ENCODE data around the gene RAB3A. TPM values are rescaled to one million over a fixed set of nuclear protein-coding genes. Genes with fewer than 3 reads are reported as not detected.
A peak's percentile ranks its signal among the peaks of the same experiment; 100 is the strongest.

The RAB3A gene
- total and polyA plus RNA-seq, 3 experiments from 2014 or later: 0.59 to 3.8 (median 2.9) TPM

GRCh38 chr19:18202778-18203407 is 949 bp downstream of the RAB3A start:
- peak overlapping the region; percentile 91 to 98 (median 96) for H3K4me3 Mint-ChIP-seq
- Histone ChIP-seq H3K27me3 (ENCODE audit: insufficient read depth, low read length, poor library complexity, severe bottlenecking) (no peaks in the 10 kb centered on the region), H3K4me3 (ENCODE audit: low read length) (peak overlapping the region; percentile 94), H3K27ac (ENCODE audit: low read depth, low read length) (no peak overlapping the region), H3K36me3 (ENCODE audit: insufficient read depth, low read length) (peaks cover 4% of the 10 kb centered on the region), H3K9me3 (ENCODE audit: low read length) (no peaks in the 10 kb centered on the region), H3K4me1 (ENCODE audit: insufficient read depth, low read length) (peaks cover 17% of the 10 kb centered on the region)
- no peaks in the 10 kb centered on the region for H3K9me3 Mint-ChIP-seq
- ChIA-PET POLR2A (interaction anchor here (1.0 to 3.4 kb wide), 4 partner anchors 8 to 77 kb away, joined by 3 to 41 read pairs (median 16); partner anchors contain the start of genes JUND and MPV17L2), CTCF (interaction anchor here (1.0 to 10.9 kb wide), 4 partner anchors 48 to 126 kb away, joined by 4 to 116 read pairs (median 9); a partner anchor contains a TSS)
- DNase-seq: peak in 1 of 5 donors; percentile 61
- no peaks in the 10 kb centered on the region for H3K27me3 Mint-ChIP-seq
- H3K4me1 Mint-ChIP-seq: peaks cover 16 to 36% (median 22%) of the 10 kb centered on the region in 3 donors
- H3K36me3 Mint-ChIP-seq: peaks cover 2 to 27% (median 4%) of the 10 kb centered on the region in 3 donors
- peak overlapping the region; percentile 71 to 98 (median 94) for H3K27ac Mint-ChIP-seq

GRCh38 chr19:18202397-18202777 is 1.5 kb downstream of the RAB3A start:
- Histone ChIP-seq H3K36me3 (ENCODE audit: insufficient read depth, low read length) (peaks cover 4% of the 10 kb centered on the region), H3K9me3 (ENCODE audit: low read length) (no peaks in the 10 kb centered on the region), H3K27me3 (ENCODE audit: insufficient read depth, low read length, poor library complexity, severe bottlenecking) (no peaks in the 10 kb centered on the region), H3K27ac (ENCODE audit: low read depth, low read length) (no peak overlapping the region), H3K4me3 (ENCODE audit: low read length) (no peak overlapping the region), H3K4me1 (ENCODE audit: insufficient read depth, low read length) (peaks cover 17% of the 10 kb centered on the region)
- H3K4me3 Mint-ChIP-seq: peak overlapping the region in 6 of 7 donors; percentile 49 to 98 (median 81)
- no peaks in the 10 kb centered on the region for H3K27me3 Mint-ChIP-seq
- no peaks in the 10 kb centered on the region for H3K9me3 Mint-ChIP-seq
- CTCF ChIA-PET: interaction anchor here (1.5 to 10.9 kb wide), 2 partner anchors 48 to 208 kb away, joined by 3 to 116 read pairs; a partner anchor contains a TSS
- peaks cover 2 to 31% (median 4%) of the 10 kb centered on the region in 3 donors for H3K36me3 Mint-ChIP-seq
- POLR2A ChIA-PET: interaction anchor here (0.6 kb wide), 2 partner anchors 122 to 1206 kb away, joined by 3 read pairs; no protein-coding TSS in a partner anchor
- DNase-seq: no peak
- peak overlapping the region in 5 of 8 donors; percentile 23 to 93 (median 58) for H3K27ac Mint-ChIP-seq
- peaks cover 16 to 36% (median 22%) of the 10 kb centered on the region in 3 donors for H3K4me1 Mint-ChIP-seq

- Histone ChIP-seq H3K36me3 (ENCODE audit: insufficient read depth, low read length) (peaks cover 10% of the 10 kb centered on the region), H3K27me3 (ENCODE audit: insufficient read depth, low read length, poor library complexity, severe bottlenecking) (no peaks in the 10 kb centered on the region), H3K9me3 (ENCODE audit: low read length) (no peaks in the 10 kb centered on the region), H3K4me1 (ENCODE audit: insufficient read depth, low read length) (peaks cover 25% of the 10 kb centered on the region), H3K27ac (ENCODE audit: low read depth, low read length) (no peak overlapping the region), H3K4me3 (ENCODE audit: low read length) (no peak overlapping the region)
- Mint-ChIP-seq H3K27ac (peak overlapping the region in 2 of 8 donors; percentile 42 to 70), H3K9me3 (no peaks in the 10 kb centered on the region), H3K27me3 (no peaks in the 10 kb centered on the region), H3K4me3 (peak overlapping the region in 1 of 7 donors; percentile 88), H3K36me3 (peaks cover 2 to 41% (median 4%) of the 10 kb centered on the region in 3 donors), H3K4me1 (peaks cover 19 to 33% (median 25%) of the 10 kb centered on the region in 3 donors)
- no peak for DNase-seq
- CTCF ChIA-PET: interaction anchor here (2.8 kb wide), 1 partner anchor 54 kb away, joined by 10 read pairs; no protein-coding TSS in a partner anchor
- POLR2A ChIA-PET: no interaction called here
Observed at GRCh38 chr19:18198374-18198773, 5.5 kb downstream of the RAB3A start.

DNA sequence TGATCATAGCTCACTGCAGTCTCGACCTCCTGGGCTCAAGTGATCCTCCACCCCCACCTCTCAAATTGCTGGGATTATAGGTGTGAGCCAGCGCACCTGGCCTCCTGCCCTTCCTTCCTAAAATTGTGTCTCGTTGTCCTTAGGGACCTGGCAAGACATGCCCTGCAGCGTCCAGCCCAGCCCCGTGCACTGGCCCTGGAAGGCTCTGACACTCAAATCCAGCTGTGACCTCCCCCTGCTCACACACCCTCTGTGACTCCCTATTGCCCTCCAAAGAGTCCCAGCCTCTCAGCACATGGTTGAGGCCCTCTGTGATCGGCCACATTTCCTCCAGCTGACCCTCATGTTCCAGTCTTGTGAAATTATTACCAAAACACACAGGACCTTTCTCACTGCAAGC is 5.9 kb downstream of the RAB3A start:
- H3K4me1 ChIP-seq (ENCODE audit: insufficient read depth, low read length): peaks cover 21% of the 10 kb centered on the region
- H3K27me3 ChIP-seq (ENCODE audit: insufficient read depth, low read length, poor library complexity, severe bottlenecking): no peaks in the 10 kb centered on the region
- no peaks in the 10 kb centered on the region for H3K9me3 ChIP-seq (ENCODE audit: low read length)
- DNase-seq: no peak
- Mint-ChIP-seq H3K9me3 (peaks cover 0 to under 1% (median 0%) of the 10 kb centered on the region in 5 donors), H3K36me3 (peaks cover 2 to 41% (median 4%) of the 10 kb centered on the region in 3 donors), H3K27ac (no peak overlapping the region), H3K4me3 (peak overlapping the region in 1 of 7 donors; percentile 88), H3K27me3 (peaks cover 0 to under 1% of the 10 kb centered on the region in 2 donors), H3K4me1 (peaks cover 17 to 32% (median 24%) of the 10 kb centered on the region in 3 donors)
- no peak overlapping the region for H3K27ac ChIP-seq (ENCODE audit: low read depth, low read length)
- H3K36me3 ChIP-seq (ENCODE audit: insufficient read depth, low read length): peaks cover 10% of the 10 kb centered on the region
- CTCF ChIA-PET: interaction anchor here (2.8 kb wide), 1 partner anchor 54 kb away, joined by 10 read pairs; no protein-coding TSS in a partner anchor
- no peak overlapping the region for H3K4me3 ChIP-seq (ENCODE audit: low read length)
- POLR2A ChIA-PET: no interaction called here

DNA sequence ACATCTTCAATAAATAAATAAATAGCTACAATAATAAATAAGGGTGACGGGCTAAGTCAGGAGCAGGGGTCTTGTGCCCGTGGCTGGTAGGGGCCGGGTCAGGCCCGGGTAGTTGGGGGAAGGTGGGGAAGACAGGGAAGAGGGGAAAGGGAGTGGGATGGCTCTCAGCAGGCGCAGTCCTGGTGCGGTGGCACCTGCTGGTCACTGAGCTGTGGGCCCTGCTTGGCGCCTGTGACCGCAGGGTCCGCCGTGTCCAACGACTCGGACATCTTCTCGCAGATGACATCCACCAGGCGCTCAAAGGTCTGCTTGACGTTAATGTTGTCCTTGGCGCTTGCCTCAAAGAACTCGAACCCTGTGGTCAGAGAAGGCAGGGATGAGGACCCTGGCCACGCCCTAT is 6.5 kb downstream of the RAB3A start:
- Mint-ChIP-seq H3K36me3 (peaks cover 2 to 43% (median 4%) of the 10 kb centered on the region in 3 donors), H3K4me1 (peaks cover 20 to 30% (median 22%) of the 10 kb centered on the region in 3 donors), H3K9me3 (peaks cover 0 to 2% (median 0%) of the 10 kb centered on the region in 5 donors), H3K27me3 (peaks cover 0 to 3% of the 10 kb centered on the region in 2 donors), H3K27ac (no peak overlapping the region), H3K4me3 (no peak overlapping the region)
- Histone ChIP-seq H3K9me3 (ENCODE audit: low read length) (no peaks in the 10 kb centered on the region), H3K4me1 (ENCODE audit: insufficient read depth, low read length) (peaks cover 16% of the 10 kb centered on the region), H3K27me3 (ENCODE audit: insufficient read depth, low read length, poor library complexity, severe bottlenecking) (no peaks in the 10 kb centered on the region), H3K27ac (ENCODE audit: low read depth, low read length) (no peak overlapping the region), H3K36me3 (ENCODE audit: insufficient read depth, low read length) (peaks cover 10% of the 10 kb centered on the region), H3K4me3 (ENCODE audit: low read length) (no peak overlapping the region)
- DNase-seq: no peak
- POLR2A ChIA-PET: interaction anchor here (0.6 kb wide), 2 partner anchors 145 to 196 kb away, joined by 3 to 4 read pairs; no protein-coding TSS in a partner anchor
- CTCF ChIA-PET: interaction anchor here (2.8 kb wide), 1 partner anchor 55 kb away, joined by 10 read pairs; no protein-coding TSS in a partner anchor

GRCh38 chr19:18196511-18196845 is 7.4 kb downstream of the RAB3A start:
- peaks cover under 1 to 42% (median 4%) of the 10 kb centered on the region in 3 donors for H3K36me3 Mint-ChIP-seq
- Histone ChIP-seq H3K27me3 (ENCODE audit: insufficient read depth, low read length, poor library complexity, severe bottlenecking) (no peaks in the 10 kb centered on the region), H3K4me1 (ENCODE audit: insufficient read depth, low read length) (peaks cover 16% of the 10 kb centered on the region), H3K27ac (ENCODE audit: low read depth, low read length) (no peak overlapping the region), H3K4me3 (ENCODE audit: low read length) (no peak overlapping the region), H3K9me3 (ENCODE audit: low read length) (no peaks in the 10 kb centered on the region), H3K36me3 (ENCODE audit: insufficient read depth, low read length) (peaks cover 10% of the 10 kb centered on the region)
- peaks cover 21 to 29% (median 23%) of the 10 kb centered on the region in 3 donors for H3K4me1 Mint-ChIP-seq
- CTCF ChIA-PET: no interaction called here
- no peak for DNase-seq
- H3K4me3 Mint-ChIP-seq: peak overlapping the region in 3 of 7 donors; percentile 19 to 60 (median 31)
- H3K27ac Mint-ChIP-seq: no peak overlapping the region
- H3K9me3 Mint-ChIP-seq: peaks cover 0 to 2% (median 0%) of the 10 kb centered on the region in 5 donors
- POLR2A ChIA-PET: no interaction called here
- peaks cover 0 to 3% of the 10 kb centered on the region in 2 donors for H3K27me3 Mint-ChIP-seq

DNA sequence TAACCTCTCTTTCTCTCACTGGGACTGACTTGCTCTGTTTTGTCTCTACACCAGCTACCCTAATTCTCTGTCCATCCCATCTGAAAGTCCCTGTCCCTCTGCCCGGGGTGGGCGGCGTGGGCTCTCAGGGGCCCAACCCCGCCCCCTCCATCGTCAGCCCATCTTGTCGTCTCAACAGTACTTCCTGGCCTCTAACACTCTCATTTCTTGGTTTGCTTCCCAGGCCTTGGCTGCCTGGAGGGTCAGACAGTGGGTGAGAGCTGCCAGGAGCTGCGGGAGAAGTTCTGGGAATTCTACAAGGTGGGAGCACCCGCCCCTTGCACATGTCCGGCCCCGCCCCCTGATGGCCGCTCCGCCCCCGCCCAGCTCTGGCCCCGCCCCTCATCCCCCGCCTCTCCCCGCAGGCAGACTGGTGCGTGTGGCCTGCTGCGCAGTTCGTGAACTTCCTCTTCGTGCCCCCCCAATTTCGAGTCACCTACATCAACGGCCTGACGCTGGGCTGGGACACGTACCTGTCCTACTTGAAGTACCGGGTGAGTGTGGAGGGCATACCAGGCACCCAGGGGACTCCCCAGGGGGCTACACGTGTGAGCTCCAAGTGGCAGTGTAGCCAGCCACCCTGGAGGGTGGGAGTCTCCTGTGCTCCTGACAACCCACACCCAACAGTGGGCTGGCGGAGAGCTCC is 9.1 kb downstream of the RAB3A start:
- Histone ChIP-seq H3K27me3 (ENCODE audit: insufficient read depth, low read length, poor library complexity, severe bottlenecking) (no peaks in the 10 kb centered on the region), H3K36me3 (ENCODE audit: insufficient read depth, low read length) (peaks cover 6% of the 10 kb centered on the region), H3K9me3 (ENCODE audit: low read length) (no peaks in the 10 kb centered on the region), H3K27ac (ENCODE audit: low read depth, low read length) (no peak overlapping the region), H3K4me1 (ENCODE audit: insufficient read depth, low read length) (peaks cover 16% of the 10 kb centered on the region), H3K4me3 (ENCODE audit: low read length) (peak overlapping the region; percentile 74)
- POLR2A ChIA-PET: interaction anchor here (1.9 to 3.1 kb wide), 2 partner anchors 9 to 86 kb away, joined by 6 to 40 read pairs; partner anchors contain the start of genes JUND and RAB3A
- H3K27me3 Mint-ChIP-seq: peaks cover 0 to 3% of the 10 kb centered on the region in 2 donors
- H3K27ac Mint-ChIP-seq: peak overlapping the region in 5 of 8 donors; percentile 56 to 80 (median 78)
- H3K4me1 Mint-ChIP-seq: peaks cover 21 to 28% (median 22%) of the 10 kb centered on the region in 3 donors
- H3K36me3 Mint-ChIP-seq: peaks cover 0 to 38% (median 4%) of the 10 kb centered on the region in 3 donors
- H3K4me3 Mint-ChIP-seq: peak overlapping the region; percentile 82 to 95 (median 89)
- H3K9me3 Mint-ChIP-seq: peaks cover 0 to 2% (median 0%) of the 10 kb centered on the region in 5 donors
- CTCF ChIA-PET: interaction anchor here (1.1 to 4.5 kb wide), 4 partner anchors 10 to 103 kb away, joined by 3 to 24 read pairs (median 5); partner anchors contain the start of gene RAB3A
- peak in 2 of 5 donors; percentile 39 to 60 for DNase-seq
